HG02870 (cell line): ENCODE data around the gene ERMAP.
"Not testable (repeated sequence)": the region's sequence is repeated elsewhere in the genome, so short reads cannot be mapped to it uniquely, and the experiment has no call there.

Experiments
- ATAC-seq: cut with Tn5 transposase; IDR thresholded peaks from one replicate; pipeline ENCODE4 v1.9.1; 2021; ENCODE audit warnings: mild to moderate bottlenecking, moderate library complexity; ENCODE audit not compliant: unreplicated experiment

ERMAP gene

DNA sequence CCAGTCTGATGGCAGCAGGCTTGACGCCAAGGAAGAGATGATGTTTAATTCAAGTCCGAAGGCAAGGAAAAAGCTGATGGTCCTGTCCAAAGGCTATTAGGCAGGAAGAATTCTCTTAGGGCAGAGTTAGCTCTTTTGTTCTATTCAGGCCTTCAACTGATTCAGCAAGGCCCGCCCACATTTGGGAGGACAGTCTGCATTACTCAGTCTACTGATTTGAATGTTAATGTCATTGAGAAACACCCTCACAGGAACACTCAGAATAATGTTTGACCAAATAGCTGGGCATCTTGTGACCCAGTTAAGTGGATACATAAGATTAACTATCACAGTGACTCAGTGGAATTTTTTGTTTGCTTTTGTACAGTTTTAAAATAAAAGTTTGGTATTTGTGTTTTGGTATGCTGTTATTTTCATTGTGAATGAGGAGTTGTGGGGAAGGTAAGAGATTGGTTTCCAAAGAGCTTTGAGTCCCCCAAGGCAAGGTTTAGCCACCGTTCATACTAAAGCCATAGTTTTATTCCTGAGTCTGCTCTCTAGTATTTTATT, 27.7 kb downstream of the ERMAP start:
- no peak for ATAC-seq

DNA sequence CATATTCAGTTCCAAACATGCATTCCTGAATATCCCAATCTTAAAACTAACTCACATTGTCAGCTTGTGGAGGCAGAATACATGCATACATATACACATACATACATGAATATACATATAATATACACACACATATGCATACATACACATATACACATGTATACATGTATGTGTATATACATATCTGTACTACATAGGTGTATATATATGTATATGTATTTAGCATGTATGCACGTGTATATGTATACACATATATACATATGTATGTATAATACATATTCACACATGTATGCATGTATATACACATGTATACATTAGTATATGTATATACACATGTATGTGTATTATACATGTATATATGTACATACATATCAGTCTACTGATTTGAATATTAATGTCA, 28.3 kb downstream of the ERMAP start:
- no peak for ATAC-seq

GRCh38 chr1:42845866-42846256, 28.9 kb downstream of the ERMAP start:
- ATAC-seq = peak; percentile 7

GRCh38 chr1:42846257-42847110, 29.6 kb downstream of the ERMAP start, which contains the start of gene ZNF691:
Gene ZNF691, plus strand, starts transcription at chr1:42846613. Its CDS starts 3,046 bp downstream, at chr1:42849659.
- peak; percentile 90 for ATAC-seq

GRCh38 chr1:42847111-42847595, 30.2 kb downstream of the ERMAP start:
- ATAC-seq = no peak

GRCh38 chr1:42847721-42848460, 31.0 kb downstream of the ERMAP start:
- no peak for ATAC-seq

DNA sequence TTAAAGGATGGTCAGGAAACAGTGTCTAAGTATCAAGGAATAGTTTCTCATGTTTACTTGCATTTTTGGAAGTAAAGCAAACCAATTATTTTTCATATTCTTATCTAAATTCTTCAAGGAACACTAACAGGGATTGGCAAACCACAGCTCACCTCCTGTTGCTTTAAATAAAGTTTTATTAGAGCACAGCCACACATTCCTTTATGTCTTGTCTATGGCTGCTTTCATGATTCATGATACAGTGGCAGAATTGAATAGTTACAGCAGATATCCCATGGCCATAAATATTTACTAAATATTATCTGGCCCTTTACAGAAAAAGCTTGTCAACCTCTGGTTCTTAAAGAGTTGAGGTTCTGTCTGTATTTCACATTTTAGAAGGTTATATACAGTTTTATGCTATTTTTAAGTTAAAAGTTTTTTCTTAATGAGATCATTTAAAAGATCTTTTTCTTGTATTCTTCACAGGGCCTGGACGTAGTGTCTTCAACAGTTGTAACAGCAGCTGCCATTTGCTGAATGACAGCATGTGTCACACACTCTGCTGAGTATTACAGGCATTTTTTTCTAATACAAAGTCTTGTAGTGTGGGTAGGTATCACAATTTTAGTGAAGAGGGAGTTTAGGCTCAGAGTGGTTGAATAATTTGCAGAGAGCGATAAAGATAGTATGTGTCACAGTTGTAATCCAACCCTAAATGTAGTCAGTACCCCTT, 32.1 kb downstream of the ERMAP start:
- no peak for ATAC-seq

GRCh38 chr1:42849944-42850343, 33.0 kb downstream of the ERMAP start:
- no peak for ATAC-seq

DNA sequence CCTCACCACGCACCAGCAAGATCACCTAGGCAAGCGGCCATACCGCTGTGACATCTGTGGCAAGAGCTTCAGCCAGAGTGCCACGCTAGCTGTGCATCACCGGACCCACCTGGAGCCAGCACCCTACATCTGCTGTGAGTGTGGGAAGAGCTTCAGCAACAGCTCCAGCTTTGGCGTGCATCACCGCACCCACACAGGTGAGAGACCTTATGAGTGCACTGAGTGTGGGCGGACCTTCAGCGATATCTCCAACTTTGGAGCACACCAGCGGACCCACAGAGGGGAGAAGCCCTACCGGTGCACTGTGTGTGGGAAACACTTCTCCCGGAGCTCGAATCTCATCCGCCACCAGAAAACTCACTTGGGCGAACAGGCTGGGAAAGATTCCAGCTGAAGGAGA, 34.5 kb downstream of the ERMAP start:
- no peak for ATAC-seq

DNA sequence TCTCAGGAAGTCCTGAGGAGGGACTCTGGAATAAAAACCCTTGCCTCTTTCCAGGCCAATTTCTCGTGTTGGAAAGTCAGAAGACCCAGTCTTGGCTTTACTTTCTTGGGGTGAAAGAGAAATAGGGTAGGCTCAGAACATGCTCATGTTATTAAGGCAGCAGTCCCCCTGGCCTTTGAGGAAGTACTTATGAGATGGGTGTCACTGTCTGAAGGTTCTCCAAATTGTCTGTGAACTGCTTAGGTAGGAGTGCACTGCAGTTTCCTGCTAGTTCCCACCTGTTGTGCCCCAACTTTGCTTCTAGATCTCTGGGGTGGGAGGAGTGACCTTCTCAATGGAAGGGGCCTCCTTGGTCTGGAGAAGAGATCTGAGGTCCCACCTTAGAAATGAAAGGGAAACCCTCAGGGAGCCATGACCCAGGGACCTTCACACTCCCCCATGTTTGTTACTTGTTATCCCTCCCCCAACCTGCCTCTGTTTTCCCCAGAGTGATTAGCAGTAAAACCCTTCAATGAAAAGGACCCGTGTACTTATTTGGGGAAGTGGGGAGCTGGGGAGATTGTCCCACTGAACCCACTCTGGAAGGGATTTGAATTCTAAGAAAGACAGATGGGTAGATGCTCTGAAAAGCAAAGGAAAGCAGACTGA, 35.2 kb downstream of the ERMAP start:
- ATAC-seq = no peak

GRCh38 chr1:42852608-42852980, 35.7 kb downstream of the ERMAP start:
- ATAC-seq = no peak

- ATAC-seq = no peak
These were observed 36.4 kb downstream of the ERMAP start for GRCh38 chr1:42853116-42853884.

DNA sequence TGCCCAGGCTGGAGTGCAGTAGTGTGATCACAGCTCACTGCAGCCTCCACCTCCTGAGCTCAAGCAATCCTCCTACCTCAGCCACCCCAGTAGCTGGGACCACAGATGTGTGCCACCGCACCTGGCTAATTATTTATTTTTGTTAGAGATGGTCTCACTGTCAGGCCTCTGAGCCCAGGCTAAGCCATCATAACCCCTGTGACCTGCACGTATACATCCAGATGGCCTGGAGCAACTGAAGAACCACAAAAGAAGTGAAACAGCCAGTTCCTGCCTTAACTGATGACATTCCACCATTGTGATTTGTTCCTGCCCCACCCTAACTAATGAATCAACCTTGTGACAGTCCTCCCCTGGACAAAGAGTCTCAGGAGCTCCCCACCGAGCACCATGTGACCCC, 39.6 kb downstream of the ERMAP start:
- ATAC-seq = not testable (repeated sequence)

- not testable (repeated sequence) for ATAC-seq
These were observed 42.4 kb downstream of the ERMAP start for GRCh38 chr1:42859366-42859765.

- no peak for ATAC-seq
These were observed 43.6 kb downstream of the ERMAP start for GRCh38 chr1:42860339-42861013.

DNA sequence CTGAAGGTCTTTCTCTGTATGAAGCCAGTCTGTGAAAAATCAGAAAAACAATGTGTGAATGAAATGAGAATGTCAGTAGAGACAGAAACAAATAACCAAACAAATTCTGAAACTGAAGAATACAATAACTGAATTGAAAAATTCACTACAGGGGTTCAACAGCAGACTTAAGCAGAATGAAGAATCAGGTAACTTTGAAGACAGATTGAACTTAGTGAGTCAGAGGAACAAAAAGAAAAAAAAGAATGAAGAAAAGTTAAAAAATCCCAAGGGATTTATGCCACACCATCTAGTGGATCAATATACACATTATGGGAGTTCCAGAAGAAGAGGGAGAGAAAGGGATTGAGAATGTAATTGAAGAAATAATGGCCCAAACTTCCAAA, 44.1 kb downstream of the ERMAP start:
- ATAC-seq = no peak

GRCh38 chr1:42866549-42866948, 49.6 kb downstream of the ERMAP start:
- ATAC-seq = no peak

DNA sequence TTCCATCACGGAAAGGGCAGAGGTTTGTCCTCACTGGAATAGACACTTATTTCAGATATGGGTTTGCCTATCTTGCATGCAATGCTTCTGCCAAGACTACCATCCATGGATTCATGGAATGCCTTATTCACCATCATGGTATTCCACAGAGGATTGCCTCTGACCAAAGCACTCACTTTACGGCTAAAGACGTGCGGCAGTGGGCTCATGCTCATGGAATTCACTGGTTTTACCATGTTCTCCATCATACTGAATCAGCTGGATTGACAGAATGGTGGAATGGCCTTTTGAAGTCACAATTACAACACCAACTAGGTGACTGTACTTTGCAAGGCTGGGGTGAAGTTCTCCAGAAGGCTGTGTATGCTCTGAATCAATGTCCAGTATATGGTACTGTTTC, 51.5 kb downstream of the ERMAP start:
- ATAC-seq = not testable (repeated sequence)

- not testable (repeated sequence) for ATAC-seq
These were observed 52.3 kb downstream of the ERMAP start for GRCh38 chr1:42869254-42869653.
